Natural killer cell treated with Interleukin-12 subunit alpha and Interleukin-12 subunit beta and Interleukin-15 and Interleukin-18, amount 100 ng/mL, for 72 hours (primary cell): ENCODE data around the gene OAF. TPM values are rescaled to one million over a fixed set of nuclear protein-coding genes. Genes with fewer than 3 reads are reported as not detected.
"Not testable (repeated sequence)": the region's sequence is repeated elsewhere in the genome, so short reads cannot be mapped to it uniquely, and the experiment has no call there.

Experiments
- ATAC-seq, 2 donors: fragments of 150-1000 bp; cut with Tn5 transposase in 1 of 2; sonication (Bioruptor Pico), chemical (Tn5 transposase) in 1 of 2; 2 replicates each; pipeline ENCODE4 v1.10.0; 2021
- DNase-seq: peaks from one replicate; pipeline ENCODE4 v3.0.0; 2022; ENCODE audit warnings: low spot score
- H3K27ac Mint-ChIP-seq, 2 donors: 1 replicate in 1 of 2; 2 replicates in 1 of 2; pipeline ENCODE4 v1.8.0; 2022; ENCODE audit warnings: mixed read lengths in 2 of 2, mild to moderate bottlenecking in 1 of 2, moderate library complexity in 1 of 2
- H3K27me3 Mint-ChIP-seq, 2 donors: 1 replicate in 1 of 2; 2 replicates in 1 of 2; pipeline ENCODE4 v1.8.0; 2022; ENCODE audit warnings: mixed read lengths in 2 of 2
- H3K36me3 Mint-ChIP-seq: one replicate; pipeline ENCODE4 v1.8.0; 2022; ENCODE audit warnings: mixed read lengths
- H3K4me1 Mint-ChIP-seq, 2 donors: 1 replicate in 1 of 2; 2 replicates in 1 of 2; pipeline ENCODE4 v1.8.0; 2022; ENCODE audit warnings: low read depth in 2 of 2, mixed read lengths in 2 of 2, mild to moderate bottlenecking in 1 of 2
- H3K4me3 Mint-ChIP-seq: one replicate; pipeline ENCODE4 v1.8.0; 2022; ENCODE audit warnings: mixed read lengths
- H3K9me3 Mint-ChIP-seq: 2 replicates; pipeline ENCODE4 v1.8.0; 2022; ENCODE audit warnings: mixed read lengths
- total RNA-seq, 2 donors: library from RNA; stranded (reverse); gene quantifications; one replicate each; pipeline ENCODE4 v1.2.3, GENCODE V29; 2022

The OAF gene
- total RNA-seq, 2 donors from 2014 or later, result 1.1 to 1.9 TPM

GRCh38 chr11:120241277-120241676, 30.4 kb downstream of the OAF start:
- Mint-ChIP-seq H3K4me3 (no peak overlapping the region), H3K36me3 (no peaks in the 10 kb centered on the region), H3K27me3 (peaks cover 55 to 75% of the 10 kb centered on the region in 2 donors), H3K4me1 (peaks cover 5 to 6% of the 10 kb centered on the region in 2 donors), H3K27ac (no peak overlapping the region), H3K9me3 (no peaks in the 10 kb centered on the region)
- DNase-seq, result no peak
- ATAC-seq, result no peak

- ATAC-seq (no peak), DNase-seq (no peak)
- Mint-ChIP-seq H3K9me3 (no peaks in the 10 kb centered on the region), H3K4me1 (peaks cover 18 to 21% of the 10 kb centered on the region in 2 donors), H3K27me3 (peaks cover 60 to 79% of the 10 kb centered on the region in 2 donors), H3K4me3 (no peak overlapping the region), H3K27ac (no peak overlapping the region), H3K36me3 (no peaks in the 10 kb centered on the region)
Observed at GRCh38 chr11:120243221-120243620, 32.4 kb downstream of the OAF start.

GRCh38 chr11:120244476-120245365, 33.9 kb downstream of the OAF start:
- Mint-ChIP-seq H3K9me3 (no peaks in the 10 kb centered on the region), H3K4me3 (no peak overlapping the region), H3K27me3 (peaks cover 60 to 69% of the 10 kb centered on the region in 2 donors), H3K36me3 (no peaks in the 10 kb centered on the region), H3K4me1 (peaks cover 28 to 35% of the 10 kb centered on the region in 2 donors), H3K27ac (no peak overlapping the region)
- DNase-seq (no peak), ATAC-seq (peak in 1 of 2 donors; percentile 35)

GRCh38 chr11:120245434-120245833, 34.6 kb downstream of the OAF start:
- peaks cover 66 to 75% of the 10 kb centered on the region in 2 donors for H3K27me3 Mint-ChIP-seq
- H3K36me3 Mint-ChIP-seq, result no peaks in the 10 kb centered on the region
- H3K4me1 Mint-ChIP-seq, result peaks cover 34 to 41% of the 10 kb centered on the region in 2 donors
- H3K4me3 Mint-ChIP-seq, result no peak overlapping the region
- DNase-seq, result no peak
- no peak for ATAC-seq
- H3K9me3 Mint-ChIP-seq, result no peaks in the 10 kb centered on the region
- H3K27ac Mint-ChIP-seq, result peak overlapping the region in 1 of 2 donors; percentile 28

GRCh38 chr11:120248551-120249278, 37.9 kb downstream of the OAF start:
- peak overlapping the region; percentile 74 for H3K4me3 Mint-ChIP-seq
- peaks cover 50 to 53% of the 10 kb centered on the region in 2 donors for H3K27me3 Mint-ChIP-seq
- peak overlapping the region; percentile 56 to 69 for H3K27ac Mint-ChIP-seq
- H3K9me3 Mint-ChIP-seq, result no peaks in the 10 kb centered on the region
- DNase-seq (no peak), ATAC-seq (peak; percentile 78 to 79)
- peaks cover 34 to 38% of the 10 kb centered on the region in 2 donors for H3K4me1 Mint-ChIP-seq
- H3K36me3 Mint-ChIP-seq, result no peaks in the 10 kb centered on the region

GRCh38 chr11:120249279-120250262, 38.7 kb downstream of the OAF start:
- H3K9me3 Mint-ChIP-seq, result no peaks in the 10 kb centered on the region
- peak overlapping the region; percentile 74 for H3K4me3 Mint-ChIP-seq
- peak overlapping the region; percentile 56 to 69 for H3K27ac Mint-ChIP-seq
- ATAC-seq (peak; percentile 47 to 59), DNase-seq (no peak)
- H3K36me3 Mint-ChIP-seq, result no peaks in the 10 kb centered on the region
- H3K27me3 Mint-ChIP-seq, result peaks cover 54 to 55% of the 10 kb centered on the region in 2 donors
- H3K4me1 Mint-ChIP-seq, result peaks cover 31 to 36% of the 10 kb centered on the region in 2 donors

GRCh38 chr11:120253377-120253776, 42.5 kb downstream of the OAF start:
- not testable (repeated sequence) for ATAC-seq, H3K27ac Mint-ChIP-seq, H3K4me3 Mint-ChIP-seq, H3K36me3 Mint-ChIP-seq, DNase-seq, H3K9me3 Mint-ChIP-seq
- H3K4me1 Mint-ChIP-seq, result peaks cover 18% of the 10 kb centered on the region in 2 donors
- peaks cover 49 to 52% of the 10 kb centered on the region in 2 donors for H3K27me3 Mint-ChIP-seq

- Mint-ChIP-seq H3K9me3 (no peaks in the 10 kb centered on the region), H3K4me3 (no peak overlapping the region), H3K36me3 (no peaks in the 10 kb centered on the region), H3K27me3 (peaks cover 50 to 51% of the 10 kb centered on the region in 2 donors), H3K4me1 (peaks cover 3 to 4% of the 10 kb centered on the region in 2 donors), H3K27ac (no peak overlapping the region)
- peak in 1 of 2 donors; percentile 24 for ATAC-seq
- DNase-seq, result no peak
Observed at GRCh38 chr11:120254788-120255518, 44.1 kb downstream of the OAF start.

- Mint-ChIP-seq H3K36me3 (no peaks in the 10 kb centered on the region), H3K27ac (no peak overlapping the region), H3K9me3 (no peaks in the 10 kb centered on the region), H3K4me3 (no peak overlapping the region), H3K4me1 (no peaks in the 10 kb centered on the region), H3K27me3 (peaks cover 47% of the 10 kb centered on the region in 2 donors)
- no peak for ATAC-seq
- DNase-seq, result no peak
Observed at GRCh38 chr11:120255519-120255866, 44.7 kb downstream of the OAF start.

GRCh38 chr11:120256178-120256577, 45.3 kb downstream of the OAF start:
- DNase-seq (no peak), ATAC-seq (no peak)
- Mint-ChIP-seq H3K9me3 (no peaks in the 10 kb centered on the region), H3K4me3 (no peak overlapping the region), H3K4me1 (no peaks in the 10 kb centered on the region), H3K27ac (no peak overlapping the region), H3K27me3 (peaks cover 52 to 54% of the 10 kb centered on the region in 2 donors), H3K36me3 (no peaks in the 10 kb centered on the region)

- Mint-ChIP-seq H3K4me3 (no peak overlapping the region), H3K4me1 (no peaks in the 10 kb centered on the region), H3K27me3 (peaks cover 52 to 59% of the 10 kb centered on the region in 2 donors), H3K36me3 (no peaks in the 10 kb centered on the region), H3K9me3 (no peaks in the 10 kb centered on the region), H3K27ac (no peak overlapping the region)
- DNase-seq (no peak), ATAC-seq (no peak)
Observed at GRCh38 chr11:120256779-120257178, 45.9 kb downstream of the OAF start.

GRCh38 chr11:120257346-120257745, 46.5 kb downstream of the OAF start:
- H3K27me3 Mint-ChIP-seq, result peaks cover 50 to 59% of the 10 kb centered on the region in 2 donors
- H3K4me1 Mint-ChIP-seq, result no peaks in the 10 kb centered on the region
- H3K36me3 Mint-ChIP-seq, result no peaks in the 10 kb centered on the region
- no peak overlapping the region for H3K4me3 Mint-ChIP-seq
- DNase-seq, result no peak
- no peaks in the 10 kb centered on the region for H3K9me3 Mint-ChIP-seq
- H3K27ac Mint-ChIP-seq, result no peak overlapping the region
- ATAC-seq, result no peak
